H1 (cell line): Measurements from ENCODE around the gene ST7L. TPM values are rescaled to one million over a fixed set of nuclear protein-coding genes. Genes with fewer than 3 reads are reported as not detected.

Experiments
- BACH1 ChIP-seq: IDR thresholded peaks from 2 replicates; pipeline ENCODE4 v1.6.1; 2012; ENCODE audit warnings: low read length, improper control_type of control experiment
- CBX5 ChIP-seq: fragments of 300-800, 300-1000 bp; sonication (generic); IDR thresholded peaks from 2 replicates; pipeline ENCODE4 v1.7.1; 2016; ENCODE audit warnings: antibody characterized with exemption, low read length, low read depth
- CHD7 ChIP-seq: fragments of 300-600 bp; sonication (generic); IDR thresholded peaks from 2 replicates; pipeline ENCODE4 v1.7.1; 2012; ENCODE audit warnings: low read length, moderate library complexity, mild to moderate bottlenecking, inconsistent platforms; ENCODE audit not compliant: insufficient replicate concordance
- EGR1 ChIP-seq: IDR thresholded peaks from 2 replicates; pipeline ENCODE4 v1.6.1; 2011; ENCODE audit warnings: low read depth, low read length, borderline replicate concordance
- KDM4A ChIP-seq: IDR thresholded peaks from one replicate; pipeline ENCODE4 v1.7.1; 2012; ENCODE audit warnings: low read depth, mild to moderate bottlenecking, moderate library complexity, low read length, inconsistent platforms; ENCODE audit not compliant: severe bottlenecking
- SP1 ChIP-seq: IDR thresholded peaks from 2 replicates; pipeline ENCODE4 v1.6.1; 2011; ENCODE audit warnings: low read depth, low read length
- SP4 ChIP-seq: IDR thresholded peaks from 2 replicates; pipeline ENCODE4 v1.6.1; 2012; ENCODE audit warnings: low read length, inconsistent platforms
- polyA plus RNA-seq, 7 experiments: library from polyadenylated mRNA; depleted of rRNA in 3 of 7; stranded (reverse) in 5 of 7; unstranded in 2 of 7; fragments of >200 nt in 5 of 7; fragments of 200-250 nt in 2 of 7; gene quantifications; 1 replicate in 5 of 7; 2 replicates in 1 of 7; 4 replicates in 1 of 7; pipeline versions ENCODE4 v1.2.1 to v1.2.3, GENCODE V29; 2011 to 2013; ENCODE audit warnings: missing spikeins in 2 of 7, mixed read lengths in 2 of 7
- total RNA-seq: library from RNA; stranded (reverse); fragmentation: NEBNext Ultra II Directional; extraction: Animal tissue kit (Norgen Biotek cat#: 25700); gene quantifications from 2 replicates; pipeline ENCODE4 v1.2.1, GENCODE V29; 2021

The ST7L gene
- total and polyA plus RNA-seq, 2 of the 8 experiments (the other 6 are each of a cell fraction or from before 2014, with no cell fraction given) = 9.6 to 16.2 TPM

GRCh38 chr1:112514901-112515300 lies 104.0 kb downstream of the ST7L start (continued):
- TF ChIP-seq CHD7 = no peak
- no peak for TF ChIP-seq BACH1
- TF ChIP-seq EGR1 = no peak
- no peak for TF ChIP-seq SP1
- no peak for TF ChIP-seq SP4
- no peak for TF ChIP-seq KDM4A
- TF ChIP-seq CBX5 = no peak
